ENCODE data around the gene FTO. TPM values are rescaled to one million over a fixed set of nuclear protein-coding genes. Genes with fewer than 3 reads are reported as not detected.
A peak's percentile ranks its signal among the peaks of the same experiment; 100 is the strongest.

FTO gene
- polyA plus RNA-seq, 2 of the 4 experiments (the other 2 are of a cell fraction), result 48.7 to 101 TPM

DNA sequence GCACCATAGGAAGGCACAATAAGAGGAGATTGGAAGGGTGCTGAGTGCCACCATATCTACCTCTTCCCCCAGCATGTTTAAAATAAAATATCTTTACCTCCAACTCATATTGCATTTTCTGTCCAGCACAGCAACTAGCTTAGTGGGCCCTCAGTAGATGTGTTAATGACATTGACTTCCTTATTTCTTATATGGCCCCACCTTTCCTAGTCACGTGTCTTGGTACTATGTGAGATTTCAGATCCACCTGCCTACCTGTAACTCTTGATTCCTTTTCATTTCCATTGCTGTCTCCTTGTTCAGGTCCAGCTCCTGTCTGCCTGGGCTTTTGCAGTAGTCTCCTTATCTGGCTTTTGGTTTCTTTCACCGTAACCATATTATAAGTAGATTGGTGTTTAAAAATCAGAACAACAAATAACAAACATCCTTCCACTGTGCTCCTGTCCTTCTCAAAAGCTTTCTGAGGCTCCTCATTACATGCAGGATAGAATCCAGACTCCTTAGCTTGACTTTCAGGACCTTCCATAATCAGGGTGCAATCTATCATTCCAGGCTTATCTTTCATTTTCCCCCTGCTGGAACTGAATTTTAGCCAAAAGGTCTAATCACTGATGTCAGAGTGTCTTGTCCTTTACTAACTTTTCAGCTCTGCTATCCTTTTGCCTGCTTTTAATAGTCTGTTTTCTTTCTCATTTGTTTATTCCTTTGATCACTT lies 71.3 kb downstream of the FTO start:
- FAIRE-seq, result no peak
- Histone ChIP-seq H3K4me2 (peak overlapping the region; percentile 77), H3K4me3 (0 out of 3 replicates have a peak overlapping the region, but pooled peaks have one; percentile 1), H3K9me3 (no peaks in the 10 kb centered on the region), H3K4me1 (peaks cover 79% of the 10 kb centered on the region), H3K27ac (peak overlapping the region; percentile 72 to 80)
- peak in 1 of 2 experiments; percentile 31 for DNase-seq (ENCODE audit: low read depth in 1 of 2, low spot score in 1 of 2)
- 90% methylated on average over 2 of the region's 2 CpGs for WGBS (ENCODE audit: missing lambda C conversion rate)
- TF ChIP-seq CEBPB (IDR thresholded peaks at IDR 0.05) (no peak), MAFK (IDR thresholded peaks at IDR 0.05; ENCODE audit: partially characterized antibody) (no peak), POLR2A (IDR thresholded peaks at IDR 0.05; ENCODE audit: low read length) (no peak), HDAC2 (IDR thresholded peaks at IDR 0.05) (no peak)
- TF ChIP-seq, protein P1, sequence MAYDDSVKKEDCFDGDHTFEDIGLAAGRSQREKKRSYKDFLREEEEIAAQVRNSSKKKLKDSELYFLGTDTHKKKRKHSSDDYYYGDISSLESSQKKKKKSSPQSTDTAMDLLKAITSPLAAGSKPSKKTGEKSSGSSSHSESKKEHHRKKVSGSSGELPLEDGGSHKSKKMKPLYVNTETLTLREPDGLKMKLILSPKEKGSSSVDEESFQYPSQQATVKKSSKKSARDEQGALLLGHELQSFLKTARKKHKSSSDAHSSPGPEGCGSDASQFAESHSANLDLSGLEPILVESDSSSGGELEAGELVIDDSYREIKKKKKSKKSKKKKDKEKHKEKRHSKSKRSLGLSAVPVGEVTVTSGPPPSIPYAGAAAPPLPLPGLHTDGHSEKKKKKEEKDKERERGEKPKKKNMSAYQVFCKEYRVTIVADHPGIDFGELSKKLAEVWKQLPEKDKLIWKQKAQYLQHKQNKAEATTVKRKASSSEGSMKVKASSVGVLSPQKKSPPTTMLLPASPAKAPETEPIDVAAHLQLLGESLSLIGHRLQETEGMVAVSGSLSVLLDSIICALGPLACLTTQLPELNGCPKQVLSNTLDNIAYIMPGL (CRISPR knock-in tag; IDR thresholded peaks at IDR 0.05; ENCODE audit: borderline replicate concordance), result no peak
- ChIA-PET POLR2A (interaction anchor here (1.0 to 2.4 kb wide), 3 partner anchors 42 to 1155 kb away, joined by 3 to 14 read pairs (median 4); partner anchors contain the start of gene IRX5), CTCF (interaction anchor here (0.5 to 2.3 kb wide), 15 partner anchors 8 to 1161 kb away, joined by 3 to 10 read pairs (median 3); partner anchors contain the start of genes FTO and RPGRIP1L)
- ATAC-seq, result peak; percentile 12 to 56; a peak in 3 of 6 replicates

DNA sequence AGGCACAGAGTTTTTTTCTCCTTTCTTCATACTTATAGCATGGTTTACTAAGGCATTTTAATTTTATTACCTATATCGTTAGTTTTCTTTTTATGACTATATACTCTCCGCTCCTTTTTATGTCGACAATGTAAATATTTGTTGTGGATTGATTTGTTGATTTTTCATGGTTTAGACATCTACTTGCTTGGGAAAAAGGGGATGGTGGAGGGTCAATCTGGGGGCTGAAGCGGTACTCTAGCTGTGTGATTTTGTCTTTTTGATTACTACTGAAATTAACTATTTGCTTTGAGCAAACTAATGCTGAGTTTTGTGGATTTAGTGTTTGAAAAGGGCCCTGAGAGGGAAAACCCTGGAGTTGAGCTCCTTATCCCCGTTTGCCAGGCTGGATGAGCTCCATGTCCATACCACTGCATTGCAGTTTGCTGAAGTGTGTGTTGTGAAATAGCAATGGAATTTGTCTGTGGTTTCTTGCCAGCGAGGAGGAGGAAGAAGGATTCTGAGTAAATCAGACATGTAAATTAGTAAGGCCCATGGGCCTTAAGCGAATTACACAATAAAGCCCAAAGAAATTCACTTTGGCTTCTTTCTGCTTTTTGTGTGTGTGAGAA lies 72.0 kb downstream of the FTO start:
- FAIRE-seq (peak; percentile 73), DNase-seq (ENCODE audit: low read depth in 1 of 2, low spot score in 1 of 2) (peak; percentile 39 to 88), ATAC-seq (peak; percentile 80 to 89)
- 4% methylated on average over 7 of the region's 7 CpGs for WGBS (ENCODE audit: missing lambda C conversion rate)
- Histone ChIP-seq H3K4me1 (peaks cover 79% of the 10 kb centered on the region), H3K9me3 (no peaks in the 10 kb centered on the region), H3K4me2 (peak overlapping the region; percentile 77), H3K27ac (peak overlapping the region; percentile 72 to 80), H3K4me3 (0 out of 3 replicates have a peak overlapping the region, but pooled peaks have one; percentile 1)
- ChIA-PET POLR2A (interaction anchor here (1.0 to 2.4 kb wide), 4 partner anchors 42 to 1154 kb away, joined by 3 to 14 read pairs (median 4); partner anchors contain the start of gene IRX5), CTCF (interaction anchor here (0.5 to 2.1 kb wide), 10 partner anchors 9 to 1160 kb away, joined by 3 to 10 read pairs (median 4); no protein-coding TSS in a partner anchor)
- TF ChIP-seq FOXS1 (CRISPR knock-in tag; IDR thresholded peaks at IDR 0.05), result no peak
- TF ChIP-seq, protein P2, sequence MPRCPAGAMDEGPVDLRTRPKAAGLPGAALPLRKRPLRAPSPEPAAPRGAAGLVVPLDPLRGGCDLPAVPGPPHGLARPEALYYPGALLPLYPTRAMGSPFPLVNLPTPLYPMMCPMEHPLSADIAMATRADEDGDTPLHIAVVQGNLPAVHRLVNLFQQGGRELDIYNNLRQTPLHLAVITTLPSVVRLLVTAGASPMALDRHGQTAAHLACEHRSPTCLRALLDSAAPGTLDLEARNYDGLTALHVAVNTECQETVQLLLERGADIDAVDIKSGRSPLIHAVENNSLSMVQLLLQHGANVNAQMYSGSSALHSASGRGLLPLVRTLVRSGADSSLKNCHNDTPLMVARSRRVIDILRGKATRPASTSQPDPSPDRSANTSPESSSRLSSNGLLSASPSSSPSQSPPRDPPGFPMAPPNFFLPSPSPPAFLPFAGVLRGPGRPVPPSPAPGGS (IDR thresholded peaks at IDR 0.05), result no peak; the same call in 2 of the 3 replicates
- TF ChIP-seq, protein P3, sequence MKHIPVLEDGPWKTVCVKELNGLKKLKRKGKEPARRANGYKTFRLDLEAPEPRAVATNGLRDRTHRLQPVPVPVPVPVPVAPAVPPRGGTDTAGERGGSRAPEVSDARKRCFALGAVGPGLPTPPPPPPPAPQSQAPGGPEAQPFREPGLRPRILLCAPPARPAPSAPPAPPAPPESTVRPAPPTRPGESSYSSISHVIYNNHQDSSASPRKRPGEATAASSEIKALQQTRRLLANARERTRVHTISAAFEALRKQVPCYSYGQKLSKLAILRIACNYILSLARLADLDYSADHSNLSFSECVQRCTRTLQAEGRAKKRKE (CRISPR knock-in tag; IDR thresholded peaks at IDR 0.05; ENCODE audit: low read depth), result no peak
- no peak for TF ChIP-seq PHF8 (IDR thresholded peaks at IDR 0.05; ENCODE audit: borderline replicate concordance, low read depth)
- TF ChIP-seq RFX5 (IDR thresholded peaks at IDR 0.05), result no peak
- TF ChIP-seq TP53 (CRISPR knock-in tag; IDR thresholded peaks at IDR 0.05), result no peak
- TF ChIP-seq MAZ (IDR thresholded peaks at IDR 0.05; ENCODE audit: borderline replicate concordance, low read depth, low read length), result no peak
- TF ChIP-seq MAFK (IDR thresholded peaks at IDR 0.05; ENCODE audit: partially characterized antibody), result no peak
- peak; percentile 59 to 79; a peak in 4 of 5 replicates for TF ChIP-seq JUN (IDR thresholded peaks at IDR 0.05)
- TF ChIP-seq, protein P4, sequence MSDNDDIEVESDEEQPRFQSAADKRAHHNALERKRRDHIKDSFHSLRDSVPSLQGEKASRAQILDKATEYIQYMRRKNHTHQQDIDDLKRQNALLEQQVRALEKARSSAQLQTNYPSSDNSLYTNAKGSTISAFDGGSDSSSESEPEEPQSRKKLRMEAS (IDR thresholded peaks at IDR 0.05), result no peak
- TF ChIP-seq, protein P5, sequence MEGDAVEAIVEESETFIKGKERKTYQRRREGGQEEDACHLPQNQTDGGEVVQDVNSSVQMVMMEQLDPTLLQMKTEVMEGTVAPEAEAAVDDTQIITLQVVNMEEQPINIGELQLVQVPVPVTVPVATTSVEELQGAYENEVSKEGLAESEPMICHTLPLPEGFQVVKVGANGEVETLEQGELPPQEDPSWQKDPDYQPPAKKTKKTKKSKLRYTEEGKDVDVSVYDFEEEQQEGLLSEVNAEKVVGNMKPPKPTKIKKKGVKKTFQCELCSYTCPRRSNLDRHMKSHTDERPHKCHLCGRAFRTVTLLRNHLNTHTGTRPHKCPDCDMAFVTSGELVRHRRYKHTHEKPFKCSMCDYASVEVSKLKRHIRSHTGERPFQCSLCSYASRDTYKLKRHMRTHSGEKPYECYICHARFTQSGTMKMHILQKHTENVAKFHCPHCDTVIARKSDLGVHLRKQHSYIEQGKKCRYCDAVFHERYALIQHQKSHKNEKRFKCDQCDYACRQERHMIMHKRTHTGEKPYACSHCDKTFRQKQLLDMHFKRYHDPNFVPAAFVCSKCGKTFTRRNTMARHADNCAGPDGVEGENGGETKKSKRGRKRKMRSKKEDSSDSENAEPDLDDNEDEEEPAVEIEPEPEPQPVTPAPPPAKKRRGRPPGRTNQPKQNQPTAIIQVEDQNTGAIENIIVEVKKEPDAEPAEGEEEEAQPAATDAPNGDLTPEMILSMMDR (IDR thresholded peaks at IDR 0.05), result no peak
- TF ChIP-seq KDM1A (IDR thresholded peaks at IDR 0.05; ENCODE audit: low read depth), result no peak
- no peak for TF ChIP-seq KDM5A (IDR thresholded peaks at IDR 0.05)
- no peak for TF ChIP-seq MYC (IDR thresholded peaks at IDR 0.05; ENCODE audit: borderline replicate concordance, low read length)
- peak; percentile 96 to 97 for TF ChIP-seq CEBPB (IDR thresholded peaks at IDR 0.05)
- TF ChIP-seq FOSL2 (IDR thresholded peaks at IDR 0.05), result no peak
- no peak; the same call in 1 of the 2 replicates for TF ChIP-seq FOSL2 (CRISPR knock-in tag; IDR thresholded peaks at IDR 0.05)
- TF ChIP-seq, protein P6, sequence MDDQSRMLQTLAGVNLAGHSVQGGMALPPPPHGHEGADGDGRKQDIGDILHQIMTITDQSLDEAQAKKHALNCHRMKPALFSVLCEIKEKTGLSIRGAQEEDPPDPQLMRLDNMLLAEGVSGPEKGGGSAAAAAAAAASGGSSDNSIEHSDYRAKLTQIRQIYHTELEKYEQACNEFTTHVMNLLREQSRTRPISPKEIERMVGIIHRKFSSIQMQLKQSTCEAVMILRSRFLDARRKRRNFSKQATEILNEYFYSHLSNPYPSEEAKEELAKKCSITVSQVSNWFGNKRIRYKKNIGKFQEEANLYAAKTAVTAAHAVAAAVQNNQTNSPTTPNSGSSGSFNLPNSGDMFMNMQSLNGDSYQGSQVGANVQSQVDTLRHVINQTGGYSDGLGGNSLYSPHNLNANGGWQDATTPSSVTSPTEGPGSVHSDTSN (IDR thresholded peaks at IDR 0.05), result no peak
- no peak for TF ChIP-seq RARB (CRISPR knock-in tag; IDR thresholded peaks at IDR 0.05)
- no peak for TF ChIP-seq RCOR1 (IDR thresholded peaks at IDR 0.05; ENCODE audit: low read depth, low read length)
- TF ChIP-seq, protein P1 (CRISPR knock-in tag; IDR thresholded peaks at IDR 0.05; ENCODE audit: borderline replicate concordance), result no peak
- no peak for TF ChIP-seq HDAC2 (IDR thresholded peaks at IDR 0.05)
- no peak for TF ChIP-seq NPAS2 (CRISPR knock-in tag; IDR thresholded peaks at IDR 0.05; ENCODE audit: borderline replicate concordance)
- no peak for TF ChIP-seq CBX2 (IDR thresholded peaks at IDR 0.05; ENCODE audit: borderline replicate concordance, low read depth)

Measured in A549 (cell line).